ENCODE results near the gene ZNF679.
"Not testable (repeated sequence)": the region's sequence is repeated elsewhere in the genome, so short reads cannot be mapped to it uniquely, and the experiment has no call there.

ZNF679 gene

GRCh38 chr7:64228174-64228573, at the start of gene ZNF679:
TSS of gene ZNF679 (plus strand) at chr7:64228474. CDS start at chr7:64249118, 20,644 bp downstream.
- not testable (repeated sequence) for DNase-seq

DNA sequence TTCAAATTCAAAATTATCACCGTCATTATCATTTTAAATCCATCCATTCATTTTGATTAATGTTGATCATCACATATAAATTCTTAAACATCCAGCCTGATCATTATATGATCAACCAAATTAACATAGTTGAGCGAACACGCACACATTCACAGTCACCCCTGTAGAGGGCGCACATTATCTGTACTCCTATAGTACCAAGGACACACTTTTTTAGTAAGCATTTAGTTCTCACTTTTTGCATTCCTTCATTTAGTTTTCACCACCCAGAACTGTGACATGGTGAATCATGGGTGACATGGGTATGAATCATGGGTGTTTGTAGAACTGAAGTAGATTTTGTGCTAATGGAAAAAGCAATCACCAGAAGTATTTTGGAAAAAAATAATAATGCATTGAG, 47.3 kb upstream of the ZNF679 start:
- no peak for DNase-seq

DNA sequence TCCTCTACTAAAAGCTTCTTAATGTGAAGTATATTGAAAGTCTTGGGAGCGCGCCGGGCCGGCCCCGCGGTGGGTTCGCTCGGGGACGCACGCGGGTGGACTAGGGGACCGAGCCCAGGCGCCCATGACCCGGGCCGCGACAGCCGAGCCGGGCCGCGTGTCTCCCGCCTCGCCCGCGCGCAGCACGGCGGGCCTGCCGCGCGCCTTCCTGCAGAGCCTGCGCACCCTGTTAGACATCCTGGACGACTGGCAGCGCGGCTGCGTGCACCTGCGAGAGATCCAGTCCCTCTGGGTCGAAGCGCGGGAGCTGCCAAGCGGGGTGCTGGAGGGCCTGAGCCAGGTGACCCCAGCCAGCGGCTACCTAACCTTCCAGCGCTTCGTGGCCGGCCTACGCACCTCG, 46.7 kb upstream of the ZNF679 start:
- DNase-seq, result no peak

DNA sequence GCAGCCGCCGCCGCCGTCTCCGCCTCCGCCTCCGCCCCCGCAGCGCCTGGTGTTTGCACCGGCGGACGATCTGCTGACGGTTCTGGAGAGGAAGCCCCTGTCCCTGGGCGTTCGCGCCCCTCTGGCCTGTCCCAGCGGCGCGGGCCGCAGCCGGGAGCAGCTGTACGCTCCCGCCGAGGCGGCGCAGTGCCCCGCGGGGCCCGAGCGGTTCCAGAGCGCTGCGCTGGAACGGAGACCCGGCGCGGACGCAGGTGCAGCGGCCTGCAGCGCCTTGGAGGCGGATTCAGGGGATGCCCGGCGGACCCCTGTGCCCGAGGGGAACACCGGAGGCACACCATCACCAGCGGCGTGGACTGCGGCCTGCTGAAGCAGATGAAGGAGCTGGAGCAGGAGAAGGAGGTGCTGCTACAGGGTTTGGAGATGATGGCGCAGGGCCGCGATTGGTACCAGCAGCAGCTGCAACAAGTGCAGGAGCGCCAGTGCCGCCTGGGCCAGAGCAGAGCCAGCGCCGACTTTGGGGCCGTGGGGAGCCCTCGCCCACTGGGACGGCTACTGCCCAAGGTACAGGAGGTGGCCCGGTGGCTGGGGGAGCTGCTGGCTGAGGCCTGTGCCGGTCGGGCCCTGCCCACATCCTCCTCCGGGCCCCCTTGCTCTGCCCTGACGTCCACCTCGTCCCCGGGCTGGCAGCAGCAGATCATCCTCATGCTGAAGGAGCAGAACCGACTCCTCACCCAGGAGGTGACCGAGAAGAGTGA, 46.1 kb upstream of the ZNF679 start:
- DNase-seq, result no peak

DNA sequence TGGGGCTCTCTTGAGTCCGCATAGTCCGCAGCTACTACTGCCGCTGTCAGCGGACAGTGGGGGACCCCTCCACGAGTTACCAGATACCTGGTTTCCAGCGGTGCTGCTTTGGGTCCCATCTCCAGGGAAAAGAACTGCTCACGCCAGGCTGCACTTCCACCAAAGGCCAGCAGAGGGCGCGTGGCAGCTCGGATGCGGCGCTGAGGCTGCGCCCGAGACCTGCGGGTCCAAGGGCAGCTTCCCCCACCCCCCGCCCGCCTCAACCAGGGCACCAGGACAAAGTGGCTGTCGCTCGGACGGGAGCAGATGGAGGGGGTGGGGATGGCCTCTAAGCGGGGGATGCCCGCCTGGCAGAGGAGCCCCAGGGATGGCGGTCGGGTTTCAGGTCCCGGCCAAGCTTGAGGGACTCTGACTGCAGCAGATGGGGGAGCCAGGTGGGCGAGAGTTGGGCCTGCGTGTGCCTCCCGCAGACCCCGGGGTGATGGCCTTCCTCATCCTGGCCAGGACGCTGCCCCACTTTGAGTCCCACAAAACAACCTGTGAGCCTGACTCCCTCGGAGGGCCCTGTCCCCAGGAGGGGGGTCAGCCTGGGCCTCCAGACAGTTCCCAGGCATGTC, 45.0 kb upstream of the ZNF679 start:
- peak in 1 of 2 donors; percentile 37 for DNase-seq

GRCh38 chr7:64183827-64184372, 44.4 kb upstream of the ZNF679 start:
- DNase-seq, result no peak

- no peak for DNase-seq
These were observed 43.9 kb upstream of the ZNF679 start for GRCh38 chr7:64184376-64184775.

DNA sequence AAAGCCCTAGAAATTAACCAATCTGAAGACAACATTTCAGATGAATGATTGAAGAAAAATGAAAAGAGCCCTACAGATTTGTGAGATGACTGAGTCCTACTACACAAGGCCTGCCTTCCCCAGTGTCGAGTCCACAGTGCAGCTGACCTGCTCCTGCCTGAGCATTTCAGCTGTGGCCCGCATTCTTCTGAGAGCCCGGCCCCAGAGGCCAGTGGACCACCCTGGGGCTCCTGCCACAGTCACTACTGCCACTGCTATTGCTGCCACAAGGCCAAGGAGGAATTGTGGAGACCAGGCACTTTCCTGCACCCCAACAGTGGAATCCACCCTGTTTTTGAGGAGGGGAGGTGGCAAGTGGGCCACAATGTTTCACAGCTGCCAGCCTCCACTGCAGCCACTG, 40.9 kb upstream of the ZNF679 start:
- DNase-seq, result no peak

- no peak for DNase-seq
These were observed 36.0 kb upstream of the ZNF679 start for GRCh38 chr7:64192148-64192704.

DNA sequence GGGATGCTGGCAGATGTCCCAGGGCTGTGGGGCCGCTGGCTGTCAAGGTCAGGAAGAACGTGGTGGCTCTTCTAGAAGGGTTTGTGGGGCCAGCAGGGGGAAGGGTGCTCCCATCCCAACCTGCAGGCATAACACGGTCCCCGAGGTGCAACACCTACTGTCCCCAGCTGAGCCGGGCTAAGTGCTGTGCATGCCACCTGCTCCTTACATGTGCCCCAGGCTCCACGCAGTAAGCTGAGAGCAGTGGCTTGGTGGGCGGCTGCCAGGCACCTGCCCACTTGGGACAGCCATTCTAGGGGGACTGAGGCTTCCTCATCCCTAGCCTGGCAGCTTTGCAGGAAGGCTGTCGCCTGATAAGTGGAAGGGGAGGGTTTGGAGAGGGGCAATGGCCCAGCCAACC, 35.5 kb upstream of the ZNF679 start:
- DNase-seq, result no peak

DNA sequence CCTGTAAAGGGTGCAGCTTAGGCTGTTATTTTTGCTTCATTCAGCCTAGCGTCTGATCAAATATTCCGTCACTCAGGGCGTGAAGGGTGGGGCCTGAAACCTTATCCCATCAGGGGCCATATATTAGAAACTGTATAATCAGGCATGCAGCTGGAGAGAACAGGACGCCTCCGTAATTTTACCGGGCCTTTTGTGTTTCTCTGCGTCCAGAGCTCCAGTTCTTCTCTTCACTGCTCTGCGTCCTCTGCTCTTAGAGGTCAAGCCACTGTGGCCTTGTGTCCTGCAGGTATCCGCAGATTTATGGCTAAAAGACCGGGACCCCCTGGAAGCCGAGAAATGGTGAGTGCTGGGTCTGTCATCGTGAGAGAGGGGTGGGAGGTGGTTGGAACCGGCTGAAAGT, 21.4 kb upstream of the ZNF679 start, which contains the start of gene ZNF735:
Gene ZNF735, plus strand, starts transcription at position 301 of the 400 bp plus-strand sequence. Its CDS starts 0 bp downstream, at position 301.
- no peak for DNase-seq

GRCh38 chr7:64219710-64220298, 8.5 kb upstream of the ZNF679 start:
- not testable (repeated sequence) for DNase-seq

- DNase-seq, result no peak
These were observed 4.9 kb upstream of the ZNF679 start for GRCh38 chr7:64223366-64223765.

GRCh38 chr7:64266341-64266919, 38.2 kb downstream of the ZNF679 start:
- DNase-seq, result no peak

GRCh38 chr7:64277630-64278029, 49.4 kb downstream of the ZNF679 start:
- DNase-seq, result no peak

DNA sequence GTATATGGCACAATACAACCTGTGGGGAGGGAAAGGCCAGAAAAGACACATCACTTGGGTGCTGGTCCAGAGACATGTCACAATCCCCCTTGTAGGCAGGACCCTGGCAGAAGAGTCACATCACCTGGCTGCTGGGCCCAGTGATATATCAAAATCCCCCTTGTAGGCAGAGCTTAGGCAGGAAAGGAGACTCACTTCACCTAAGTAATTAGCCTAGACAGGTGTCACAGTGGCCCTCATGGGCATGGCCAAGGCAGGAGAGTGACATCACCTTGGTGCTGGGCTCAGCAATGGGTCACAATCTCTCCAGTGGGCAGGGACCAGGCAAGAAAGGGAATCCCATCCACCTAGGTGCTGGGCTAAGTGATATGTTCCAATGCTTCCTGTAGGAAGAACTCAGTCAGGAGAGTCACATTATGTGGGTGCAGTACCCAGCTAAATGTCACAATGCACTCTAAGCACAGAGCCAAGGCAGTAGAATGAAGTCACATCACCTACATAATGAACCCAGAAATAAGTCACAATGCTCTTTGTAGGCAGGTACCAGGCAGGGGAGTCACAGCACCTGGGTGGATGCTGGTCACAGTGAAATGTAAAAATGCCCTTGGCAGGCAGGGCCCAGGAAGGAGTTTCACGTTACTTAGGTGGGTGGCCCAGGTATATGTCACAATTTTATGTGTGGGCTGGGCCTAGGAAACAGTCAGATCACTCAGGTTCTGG, 66.6 kb downstream of the ZNF679 start:
- DNase-seq, result no peak

GRCh38 chr7:64297418-64297817, 69.1 kb downstream of the ZNF679 start:
- not testable (repeated sequence) for DNase-seq

DNA sequence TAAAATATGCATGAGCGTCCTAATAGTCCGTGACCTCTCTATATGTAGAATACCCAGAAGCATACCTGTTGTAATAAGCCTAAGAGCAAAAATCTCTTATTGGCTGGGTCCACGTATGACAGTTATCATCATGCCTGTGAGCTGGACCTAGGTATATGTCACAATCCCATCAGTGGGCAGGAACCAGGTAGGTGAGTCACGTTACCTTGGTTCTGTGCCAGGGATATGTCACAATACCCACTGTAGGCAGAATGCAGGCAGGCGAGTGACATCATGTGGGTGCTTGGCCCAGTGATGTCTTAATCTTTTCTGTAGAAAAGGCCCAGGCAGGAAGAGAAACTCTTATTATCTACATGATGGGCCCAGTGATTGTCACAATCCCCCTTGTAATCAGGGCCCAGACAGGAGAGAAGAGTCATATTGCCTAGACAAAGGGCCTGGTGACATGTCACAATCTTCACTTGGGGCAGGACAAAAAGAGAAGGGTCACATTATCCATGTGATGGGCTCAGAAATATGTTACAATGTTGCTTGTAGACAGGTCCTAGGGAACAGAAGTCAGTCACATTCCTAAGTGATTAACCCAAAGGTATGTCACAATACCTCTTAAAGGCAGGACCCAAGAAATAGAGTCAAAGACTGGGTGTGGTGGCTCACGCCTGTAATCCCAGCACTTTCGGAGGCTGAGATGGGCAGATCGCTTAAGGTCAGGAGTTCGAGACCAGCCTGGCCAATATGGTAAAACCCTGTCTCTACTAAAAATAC, 72.5 kb downstream of the ZNF679 start:
- no peak for DNase-seq

GRCh38 chr7:64307254-64308015, 79.2 kb downstream of the ZNF679 start:
- DNase-seq, result peak; percentile 95

- no peak for DNase-seq
These were observed 79.7 kb downstream of the ZNF679 start for GRCh38 chr7:64308016-64308270.

DNA sequence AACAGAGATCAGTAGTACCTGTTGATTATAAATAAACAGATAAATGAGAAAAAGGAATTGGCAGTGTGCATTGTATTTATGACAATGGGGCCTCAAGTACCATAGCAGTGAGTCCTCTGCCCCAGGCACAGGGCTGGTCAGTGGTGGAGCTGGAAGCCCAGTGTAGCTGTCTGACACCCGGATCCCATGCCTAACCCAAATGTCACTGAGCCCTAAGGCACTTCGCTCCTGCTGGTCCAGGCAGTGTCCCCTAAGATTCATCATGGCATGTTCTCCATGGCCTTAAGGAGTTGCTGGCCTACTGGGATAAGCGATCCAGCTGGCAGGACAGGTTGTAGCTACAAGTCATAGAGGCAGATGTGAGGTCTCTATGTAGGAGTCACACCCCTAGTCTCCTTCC, 82.2 kb downstream of the ZNF679 start:
- no peak for DNase-seq

Measured in CD4-positive, alpha-beta T cell treated with Interleukin-1 beta for 1 hour (primary cell).